ENCODE results near the gene PTX4. TPM values are rescaled to one million over a fixed set of nuclear protein-coding genes. Genes with fewer than 3 reads are reported as not detected.
"Not testable (repeated sequence)": the region's sequence is repeated elsewhere in the genome, so short reads cannot be mapped to it uniquely, and the experiment has no call there.

PTX4 gene
- total RNA-seq, 1 donor from 2014 or later = not detected

GRCh38 chr16:1469141-1469540 lies 19.6 kb downstream of the PTX4 start:
- DNase-seq (ENCODE audit: low spot score); intact Hi-C loops (cut with DNase I): not testable (repeated sequence)

GRCh38 chr16:1468426-1468810 lies 20.3 kb downstream of the PTX4 start:
- intact Hi-C loops (cut with DNase I) = no loop called here
- no peak for DNase-seq (ENCODE audit: low spot score)

GRCh38 chr16:1466968-1467521 lies 21.7 kb downstream of the PTX4 start:
- intact Hi-C loops (cut with DNase I) = no loop called here
- DNase-seq (ENCODE audit: low spot score) = no peak

- no peak for DNase-seq (ENCODE audit: low spot score)
- intact Hi-C loops (cut with DNase I) = no loop called here
Observed at GRCh38 chr16:1466054-1466453, 22.7 kb downstream of the PTX4 start.

- DNase-seq (ENCODE audit: low spot score) = no peak
- intact Hi-C loops (cut with DNase I) = no loop called here
Observed at GRCh38 chr16:1465567-1465915, 23.2 kb downstream of the PTX4 start.

- no peak for DNase-seq (ENCODE audit: low spot score)
- intact Hi-C loops (cut with DNase I) = no loop called here
Observed at GRCh38 chr16:1464894-1465566, 23.7 kb downstream of the PTX4 start.

GRCh38 chr16:1464196-1464893 lies 24.4 kb downstream of the PTX4 start:
- intact Hi-C loops (cut with DNase I) = no loop called here
- DNase-seq (ENCODE audit: low spot score) = no peak

GRCh38 chr16:1461146-1461545 lies 27.6 kb downstream of the PTX4 start:
- DNase-seq (ENCODE audit: low spot score) = no peak
- intact Hi-C loops (cut with DNase I) = no loop called here

GRCh38 chr16:1460602-1461138 lies 28.1 kb downstream of the PTX4 start:
- no peak for DNase-seq (ENCODE audit: low spot score)
- intact Hi-C loops (cut with DNase I) = no loop called here

GRCh38 chr16:1459967-1460366 lies 28.8 kb downstream of the PTX4 start:
- intact Hi-C loops (cut with DNase I) = no loop called here
- no peak for DNase-seq (ENCODE audit: low spot score)

GRCh38 chr16:1458977-1459341 lies 29.8 kb downstream of the PTX4 start:
- DNase-seq (ENCODE audit: low spot score) = no peak
- intact Hi-C loops (cut with DNase I) = no loop called here

GRCh38 chr16:1458336-1458976 lies 30.3 kb downstream of the PTX4 start:
- no peak for DNase-seq (ENCODE audit: low spot score)
- intact Hi-C loops (cut with DNase I) = no loop called here

GRCh38 chr16:1457489-1458245 lies 31.1 kb downstream of the PTX4 start:
- intact Hi-C loops (cut with DNase I) = no loop called here
- DNase-seq (ENCODE audit: low spot score) = no peak

- intact Hi-C loops (cut with DNase I) = no loop called here
- DNase-seq (ENCODE audit: low spot score) = no peak
Observed at GRCh38 chr16:1456951-1457350, 31.8 kb downstream of the PTX4 start.

- intact Hi-C loops (cut with DNase I) = no loop called here
- no peak for DNase-seq (ENCODE audit: low spot score)
Observed at GRCh38 chr16:1455190-1456171, 33.3 kb downstream of the PTX4 start.

GRCh38 chr16:1454561-1454960 lies 34.2 kb downstream of the PTX4 start:
- DNase-seq (ENCODE audit: low spot score) = no peak
- intact Hi-C loops (cut with DNase I) = no loop called here

GRCh38 chr16:1453316-1453715 lies 35.4 kb downstream of the PTX4 start:
- no peak for DNase-seq (ENCODE audit: low spot score)
- intact Hi-C loops (cut with DNase I) = no loop called here

- no peak for DNase-seq (ENCODE audit: low spot score)
- intact Hi-C loops (cut with DNase I) = no loop called here
Observed at GRCh38 chr16:1452530-1452929, 36.2 kb downstream of the PTX4 start.

Data from cardiac septum (tissue), 1 donor.